HK-2 (cell line): ENCODE measurements around the gene GRXCR1.

Experiments
- DNase-seq: peaks from one replicate; pipeline ENCODE4 v3.0.0-alpha.2; 2018; ENCODE audit not compliant: unreplicated experiment

The GRXCR1 gene

DNA sequence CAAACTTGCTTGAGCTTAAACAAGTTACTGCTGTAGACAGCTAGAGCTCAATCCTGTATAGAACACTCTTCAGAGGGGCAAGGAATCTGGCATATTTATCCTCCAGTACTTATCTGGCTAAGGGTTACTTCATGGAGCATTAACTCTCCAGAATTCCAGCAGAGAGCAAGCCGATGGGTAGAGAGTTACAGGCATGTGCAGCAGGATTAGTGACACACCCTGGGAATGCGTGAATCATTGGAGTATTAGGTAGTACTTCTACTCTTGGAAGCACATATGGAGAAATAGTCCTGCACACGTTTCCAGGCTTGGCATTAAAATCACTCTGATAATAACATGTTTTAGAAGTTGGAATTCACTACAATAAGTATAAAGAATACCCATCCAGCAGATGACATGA, 35.4 kb downstream of the GRXCR1 start:
- DNase-seq: no peak

GRCh38 chr4:42928582-42928981, 36.1 kb downstream of the GRXCR1 start:
- DNase-seq: no peak

- DNase-seq: no peak
Observed at GRCh38 chr4:42942216-42942615, 49.7 kb downstream of the GRXCR1 start.

GRCh38 chr4:42945874-42946273, 53.4 kb downstream of the GRXCR1 start:
- no peak for DNase-seq

- no peak for DNase-seq
Observed at GRCh38 chr4:42953321-42953720, 60.8 kb downstream of the GRXCR1 start.

- DNase-seq: no peak
Observed at GRCh38 chr4:42954963-42955669, 62.6 kb downstream of the GRXCR1 start.

DNA sequence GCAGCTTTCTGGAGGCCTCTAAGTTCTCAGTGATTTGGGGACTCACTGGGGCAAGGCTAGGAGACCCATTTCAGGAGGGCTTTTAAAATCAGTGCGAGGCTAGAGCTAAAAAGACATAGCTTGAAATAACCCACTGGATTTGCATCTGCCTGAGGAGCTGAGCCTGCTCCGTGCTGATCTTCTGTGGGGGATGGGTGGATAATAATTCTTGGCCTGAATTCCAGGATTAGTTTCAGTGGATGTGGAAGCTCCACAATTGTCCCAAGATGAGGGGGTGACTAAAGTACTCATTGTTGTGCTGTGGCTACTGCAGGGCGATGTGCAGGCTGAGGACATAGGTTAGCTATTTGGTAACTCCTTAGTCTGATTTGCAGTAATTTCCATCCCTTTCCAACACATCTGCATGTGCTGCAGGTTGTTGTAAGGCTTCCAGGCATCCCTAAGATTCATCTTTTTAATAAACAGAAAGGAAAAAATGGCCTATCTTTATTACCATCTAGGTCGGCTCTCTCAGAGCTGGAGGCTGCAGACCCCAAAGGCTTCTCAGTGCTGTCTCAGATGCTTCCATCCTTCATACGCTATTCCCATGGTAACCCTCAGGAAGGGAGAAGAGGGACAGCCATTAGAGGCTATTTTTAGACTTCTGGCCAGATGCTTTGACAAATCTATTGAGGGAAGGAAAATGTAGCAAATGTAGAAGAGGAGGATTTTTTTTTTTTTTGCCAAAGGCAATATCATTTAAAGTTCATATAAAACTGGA, 63.4 kb downstream of the GRXCR1 start:
- no peak for DNase-seq

DNA sequence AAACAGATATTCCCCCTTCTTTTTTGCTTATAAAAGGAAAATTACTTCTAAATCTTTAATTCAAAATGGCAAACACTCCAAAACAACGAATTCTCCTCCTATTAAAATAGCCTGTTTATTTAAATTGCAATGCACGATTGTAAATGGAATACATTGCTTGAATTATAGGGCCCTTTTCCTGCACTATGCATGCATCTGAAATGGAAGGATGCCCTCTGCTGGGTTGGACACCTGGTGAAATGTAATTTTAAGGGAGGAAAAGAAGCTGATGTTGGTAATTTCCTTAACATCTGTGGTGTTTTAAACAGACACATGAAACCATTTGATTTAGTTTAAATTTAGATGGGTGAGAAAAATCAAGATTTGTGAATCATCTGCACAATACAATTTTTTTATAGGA, 72.8 kb downstream of the GRXCR1 start:
- no peak for DNase-seq

DNA sequence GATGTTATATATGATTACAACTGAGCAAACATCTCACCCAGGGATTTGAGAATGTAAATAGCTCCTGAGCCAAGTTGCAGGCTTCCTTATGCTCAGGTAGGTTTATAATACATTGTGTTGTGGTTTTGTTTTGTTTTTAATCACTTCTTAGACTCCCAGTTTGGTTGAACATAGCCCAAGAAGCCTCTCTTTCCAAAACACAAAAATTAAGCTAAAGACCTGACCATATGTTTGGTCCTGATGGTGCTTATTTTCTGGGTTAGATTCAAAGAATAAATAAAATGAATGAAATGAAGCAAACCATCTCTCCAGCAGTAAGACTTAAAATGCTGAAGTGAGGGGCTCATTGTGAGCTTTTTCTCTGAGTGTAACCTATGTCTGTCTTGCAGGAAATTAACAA, 93.5 kb downstream of the GRXCR1 start:
- DNase-seq: no peak

GRCh38 chr4:42995343-42995944, 102.9 kb downstream of the GRXCR1 start:
- no peak for DNase-seq

DNA sequence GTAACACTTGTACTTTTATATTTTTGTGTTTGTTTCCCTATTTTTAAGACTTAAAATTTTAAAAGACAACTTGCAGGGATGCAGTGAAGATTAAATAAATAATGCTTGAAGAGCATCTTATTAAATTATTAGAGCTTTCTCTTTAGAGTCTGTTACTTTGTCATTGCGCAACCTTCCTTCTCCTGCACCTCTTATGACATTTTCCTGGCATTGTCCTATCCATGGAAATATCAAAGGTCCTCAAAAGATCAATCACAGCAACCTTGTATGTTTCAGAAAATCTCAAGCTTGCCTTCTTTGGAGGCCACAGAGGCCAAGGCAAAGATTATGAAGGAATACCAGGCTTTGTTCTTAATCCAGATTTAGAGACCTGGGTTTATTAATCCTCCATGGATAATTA, 116.3 kb downstream of the GRXCR1 start:
- DNase-seq: no peak

GRCh38 chr4:43014256-43014655, 121.7 kb downstream of the GRXCR1 start:
- DNase-seq: no peak

- DNase-seq: no peak
Observed at GRCh38 chr4:43041632-43042031, 149.1 kb downstream of the GRXCR1 start.

DNA sequence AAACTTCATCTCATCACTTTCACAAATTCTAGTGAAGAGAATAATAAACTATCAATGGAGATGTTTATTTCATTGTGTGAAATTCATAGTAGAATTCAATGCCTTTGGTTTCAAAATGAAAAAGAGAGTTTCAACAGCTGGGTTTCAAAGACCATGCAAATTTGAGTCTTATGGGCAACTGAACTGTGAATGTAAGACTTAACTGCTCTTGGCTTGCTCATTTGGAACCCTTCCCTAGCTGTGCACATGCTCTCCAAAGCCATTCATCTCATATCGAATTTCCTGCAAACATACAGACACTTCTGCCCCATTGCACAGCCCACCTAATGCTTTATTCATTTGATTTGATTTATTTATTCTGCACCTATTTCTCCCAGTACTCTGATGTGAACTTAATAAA, 154.5 kb downstream of the GRXCR1 start:
- no peak for DNase-seq

GRCh38 chr4:43048570-43048969, 156.1 kb downstream of the GRXCR1 start:
- DNase-seq: no peak

- no peak for DNase-seq
Observed at GRCh38 chr4:43049326-43049725, 156.8 kb downstream of the GRXCR1 start.

DNA sequence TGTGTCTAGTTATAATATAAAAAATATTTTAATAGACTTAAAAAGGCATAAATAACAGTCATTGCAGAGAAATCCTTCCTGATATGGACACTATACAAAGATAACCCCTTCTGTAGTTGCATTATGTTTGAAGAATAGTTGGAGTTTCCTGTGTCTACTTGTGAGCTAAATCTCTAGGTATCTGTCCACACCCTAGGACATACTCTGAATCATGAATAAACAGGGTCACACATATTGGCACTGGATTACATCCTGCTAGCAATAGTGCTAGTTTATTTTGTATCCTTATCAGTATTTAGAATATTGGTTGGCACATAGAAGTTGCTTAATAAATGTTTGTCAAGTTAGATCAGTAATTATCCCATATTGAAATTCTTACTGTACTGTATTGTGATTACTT, 173.9 kb downstream of the GRXCR1 start:
- no peak for DNase-seq

DNA sequence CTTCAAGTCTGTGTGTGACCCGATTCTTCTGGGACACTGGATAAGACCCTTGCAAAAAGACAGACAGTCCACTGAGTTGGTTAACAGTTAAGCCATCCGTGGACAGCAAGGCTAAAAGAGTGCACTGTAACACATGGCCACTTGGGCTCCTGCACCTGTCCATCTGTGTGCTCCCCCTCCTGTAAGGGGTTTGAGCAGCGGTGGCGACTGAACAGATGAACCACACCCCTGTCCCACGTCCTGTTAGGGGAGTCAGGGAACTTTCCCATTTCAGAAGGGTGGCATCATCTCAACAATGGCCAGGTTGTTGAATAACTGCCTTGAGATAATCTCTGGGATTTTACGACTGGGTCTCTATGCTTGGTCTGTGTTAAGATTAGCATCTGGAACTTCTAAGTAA, 178.6 kb downstream of the GRXCR1 start:
- no peak for DNase-seq
